ENCODE data around the gene MROH9.
"Not testable (repeated sequence)": the region's sequence is repeated elsewhere in the genome, so short reads cannot be mapped to it uniquely, and the experiment has no call there.

Gene MROH9

GRCh38 chr1:170935231-170935630 is at the start of gene MROH9:
Gene MROH9, plus strand, starts transcription at chr1:170935534. Its CDS starts 10,023 bp downstream, at chr1:170945557.
- no peak for DNase-seq (ENCODE audit: low spot score)

GRCh38 chr1:170885551-170885950 is 49.8 kb upstream of the MROH9 start:
- DNase-seq (ENCODE audit: low spot score) = no peak

- no peak for DNase-seq (ENCODE audit: low spot score)
Observed at GRCh38 chr1:170886460-170886859, 48.9 kb upstream of the MROH9 start.

DNA sequence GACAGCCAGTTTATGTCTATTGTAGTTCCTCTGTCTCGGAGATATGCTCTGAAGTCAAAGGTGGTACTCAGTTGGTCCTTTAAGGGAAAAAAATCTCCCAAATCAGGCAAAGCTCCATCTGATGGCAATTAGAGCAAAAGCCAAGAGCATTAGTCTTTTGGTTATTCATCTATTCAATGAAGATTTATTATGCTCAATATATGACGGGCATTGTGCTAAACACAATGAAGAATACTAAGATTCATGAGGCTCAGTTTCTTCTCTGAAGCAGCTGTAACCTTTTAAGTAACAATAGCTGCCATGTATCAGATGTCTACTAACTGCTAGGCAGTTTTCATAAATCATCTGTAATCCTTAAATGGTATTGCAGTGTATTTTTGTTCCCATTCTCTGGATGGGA is 47.6 kb upstream of the MROH9 start:
- DNase-seq (ENCODE audit: low spot score) = no peak

- DNase-seq (ENCODE audit: low spot score) = no peak
Observed at GRCh38 chr1:170891872-170892271, 43.5 kb upstream of the MROH9 start.

DNA sequence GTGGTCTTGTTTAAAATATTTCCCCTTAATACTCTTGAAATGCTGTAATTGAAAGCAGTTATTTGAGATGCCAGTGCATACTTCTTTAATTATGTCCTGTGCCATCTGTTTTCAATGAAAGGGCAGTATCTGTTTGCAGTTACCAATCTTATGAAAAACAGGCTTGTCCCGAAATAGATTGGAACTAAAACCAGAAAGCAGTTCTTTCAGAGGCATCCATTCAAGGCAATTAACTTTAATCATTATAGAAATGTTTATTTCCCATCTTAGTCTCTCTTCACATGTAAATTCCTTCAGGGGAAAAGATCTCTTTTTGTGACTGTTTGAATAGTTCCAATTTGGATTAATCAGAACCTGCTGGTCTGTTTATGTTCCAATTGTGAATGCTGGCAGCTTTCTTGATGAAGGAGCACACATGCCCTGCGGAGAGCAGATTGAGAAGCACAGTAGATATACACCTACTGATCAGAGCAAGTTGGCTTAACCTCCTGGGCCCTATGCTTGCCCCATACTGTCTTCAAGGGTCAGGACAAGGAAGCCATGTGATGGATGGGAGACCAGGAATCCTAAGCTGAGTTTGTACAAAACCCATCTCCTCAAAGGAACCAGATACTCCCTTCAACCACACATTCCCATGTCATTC is 41.6 kb upstream of the MROH9 start:
- DNase-seq (ENCODE audit: low spot score) = no peak

GRCh38 chr1:170903961-170904360 is 31.4 kb upstream of the MROH9 start:
- DNase-seq (ENCODE audit: low spot score) = no peak

- no peak for DNase-seq (ENCODE audit: low spot score)
Observed at GRCh38 chr1:170908942-170909341, 26.4 kb upstream of the MROH9 start.

DNA sequence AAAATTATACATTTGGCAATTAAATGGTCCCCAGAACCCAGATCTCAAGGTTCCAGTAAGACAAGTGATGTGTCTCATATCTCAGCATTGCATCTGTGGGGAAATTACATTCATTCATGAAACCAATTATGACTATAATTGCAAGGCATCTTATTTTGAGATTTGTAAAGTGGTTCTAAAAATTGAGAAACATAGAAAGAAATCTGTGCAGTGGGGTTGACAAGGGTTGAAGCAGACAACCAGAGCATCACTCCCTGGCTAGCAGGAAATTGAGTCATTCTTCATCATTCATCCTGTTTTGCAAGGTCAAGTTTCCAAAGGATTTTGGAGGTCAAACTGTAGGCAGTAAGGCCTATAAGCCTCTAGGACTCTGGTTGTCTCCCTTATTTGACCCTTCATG is 25.1 kb upstream of the MROH9 start:
- peak; percentile 49 for DNase-seq (ENCODE audit: low spot score)

- no peak for DNase-seq (ENCODE audit: low spot score)
Observed at GRCh38 chr1:170917373-170917772, 18.0 kb upstream of the MROH9 start.

DNA sequence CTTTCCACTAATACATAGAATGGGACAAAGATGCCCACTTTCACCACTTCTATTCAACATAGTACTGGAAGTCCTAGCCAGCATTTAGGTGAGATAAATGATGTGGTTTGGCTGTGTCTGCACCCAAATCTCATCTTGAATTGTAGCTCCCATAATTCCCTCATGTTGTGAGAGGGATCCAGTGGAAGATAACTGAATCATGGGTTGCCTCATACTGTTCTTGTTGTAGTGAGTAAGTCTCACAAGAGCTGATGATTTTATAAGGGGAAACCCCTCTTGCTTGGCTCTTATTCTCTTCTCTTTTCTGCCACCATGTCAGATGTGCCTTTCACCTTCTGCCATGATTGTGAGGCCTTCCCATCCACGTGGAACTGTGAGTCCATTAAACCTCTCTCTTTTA is 10.7 kb upstream of the MROH9 start:
- not testable (repeated sequence) for DNase-seq (ENCODE audit: low spot score)

DNA sequence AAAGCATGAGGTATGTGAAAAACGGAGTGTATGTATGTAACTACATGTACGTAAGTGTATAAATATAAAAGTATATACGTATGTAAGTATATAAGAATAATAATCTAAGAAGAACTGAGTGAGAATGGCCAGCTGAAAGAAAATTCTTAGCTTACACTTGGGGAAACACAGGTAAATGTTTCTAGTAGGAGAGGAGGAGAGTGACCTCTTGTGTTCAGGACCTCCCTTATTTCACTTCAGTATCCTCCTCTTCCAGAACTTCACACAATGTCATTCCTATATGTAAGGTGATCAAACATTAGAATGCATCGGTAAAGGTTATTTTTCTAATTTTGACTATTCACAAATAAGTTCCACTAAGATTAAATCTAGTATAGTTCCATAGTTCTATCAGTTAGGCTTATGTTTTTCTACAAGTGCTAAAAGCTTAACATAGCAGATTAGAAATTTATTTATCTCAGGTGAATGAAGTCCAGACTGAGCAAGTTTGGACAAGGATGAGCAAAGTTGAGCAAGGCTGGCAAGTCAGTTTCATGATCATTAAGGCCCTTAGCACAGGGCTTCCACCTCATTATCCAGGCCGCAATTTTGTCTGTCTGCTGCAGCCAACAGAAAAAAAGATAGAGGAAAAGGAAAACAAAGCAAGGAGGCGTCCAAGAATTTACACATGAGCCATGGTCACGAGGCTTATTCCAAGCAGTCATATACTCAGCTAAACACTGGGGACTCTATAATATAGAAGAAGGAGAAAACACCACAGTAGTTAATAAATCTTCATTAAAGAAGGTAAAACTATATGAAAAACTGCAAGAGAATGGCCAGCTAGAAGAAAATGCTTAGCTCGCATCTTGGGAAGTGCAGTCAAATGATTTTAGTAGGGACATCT is 7.1 kb upstream of the MROH9 start:
- DNase-seq (ENCODE audit: low spot score) = no peak

DNA sequence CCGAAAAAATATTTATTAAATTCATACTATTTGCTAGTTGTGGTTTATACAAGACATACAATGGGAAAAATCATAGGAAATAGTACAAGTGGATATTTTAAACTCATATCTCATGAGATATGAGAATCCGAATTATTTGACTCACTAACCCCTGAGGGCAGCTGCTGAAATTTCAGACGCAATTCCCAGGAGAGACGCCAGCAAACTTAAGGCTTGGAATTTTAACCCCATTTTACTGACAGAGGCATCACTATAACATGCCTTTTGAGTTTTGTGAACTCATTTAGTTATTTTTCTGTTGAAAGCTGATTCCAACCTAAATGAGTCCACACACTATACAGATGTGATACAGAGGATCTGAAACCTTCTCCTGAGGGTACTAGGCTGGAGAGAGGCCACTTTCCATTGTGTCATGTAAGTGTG is 5.9 kb upstream of the MROH9 start:
- no peak for DNase-seq (ENCODE audit: low spot score)

DNA sequence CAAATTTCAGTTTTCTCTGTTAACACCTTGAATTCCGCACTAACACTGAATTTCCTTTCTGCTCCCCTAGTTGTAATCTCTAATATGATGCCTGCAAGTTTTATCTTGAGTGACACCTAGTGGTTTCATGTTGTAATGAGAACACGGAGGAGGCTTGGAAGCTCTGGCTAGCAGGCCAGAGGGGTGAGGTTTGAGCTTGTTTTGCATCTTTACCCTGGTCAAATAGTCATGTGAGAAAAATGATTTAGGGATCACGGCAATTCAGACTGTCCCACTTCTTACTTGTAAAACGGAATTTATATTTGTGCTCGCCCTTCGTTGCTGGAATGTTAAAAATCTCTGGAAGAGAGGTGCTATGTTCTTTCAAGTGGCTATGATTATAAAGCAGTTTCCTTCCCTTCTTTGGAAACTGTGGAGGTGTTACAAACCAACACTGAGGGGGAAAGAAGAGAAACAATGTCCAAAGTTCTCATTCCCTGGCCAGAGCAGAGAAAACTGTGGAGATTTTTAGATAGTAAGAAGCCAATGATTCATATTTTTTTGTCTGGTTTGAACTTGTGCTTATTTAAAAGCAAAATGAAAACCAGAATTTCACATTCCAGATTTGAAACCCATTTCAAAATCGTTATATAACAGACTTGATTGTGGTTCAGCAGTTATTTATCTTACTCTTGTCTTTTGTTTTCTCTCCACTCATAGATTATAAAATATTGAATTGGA is 5.3 kb upstream of the MROH9 start:
- peak; percentile 73 for DNase-seq (ENCODE audit: low spot score)

GRCh38 chr1:170931650-170932049 is 3.7 kb upstream of the MROH9 start:
- no peak for DNase-seq (ENCODE audit: low spot score)

- DNase-seq (ENCODE audit: low spot score) = no peak
Observed at GRCh38 chr1:170932236-170932635, 3.1 kb upstream of the MROH9 start.

DNA sequence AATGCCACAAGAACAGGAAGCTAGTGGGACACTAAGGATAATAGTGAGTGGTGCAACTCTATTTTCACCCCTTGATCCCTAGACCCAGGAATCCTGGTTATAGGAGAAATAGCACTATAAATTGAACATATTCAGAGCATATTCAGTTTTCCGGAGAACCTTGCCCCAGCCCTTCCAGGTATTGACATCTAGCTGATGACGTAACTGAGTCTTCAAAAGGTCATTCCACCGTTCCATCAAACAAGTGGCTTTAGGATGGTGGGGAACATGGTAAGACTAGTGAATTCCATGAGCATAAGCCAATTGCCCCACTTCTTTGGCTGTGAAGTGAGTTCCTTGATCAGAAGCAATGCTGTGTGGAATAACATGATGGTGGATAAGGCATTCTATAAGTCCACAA is 2.9 kb downstream of the MROH9 start:
- no peak for DNase-seq (ENCODE audit: low spot score)

DNA sequence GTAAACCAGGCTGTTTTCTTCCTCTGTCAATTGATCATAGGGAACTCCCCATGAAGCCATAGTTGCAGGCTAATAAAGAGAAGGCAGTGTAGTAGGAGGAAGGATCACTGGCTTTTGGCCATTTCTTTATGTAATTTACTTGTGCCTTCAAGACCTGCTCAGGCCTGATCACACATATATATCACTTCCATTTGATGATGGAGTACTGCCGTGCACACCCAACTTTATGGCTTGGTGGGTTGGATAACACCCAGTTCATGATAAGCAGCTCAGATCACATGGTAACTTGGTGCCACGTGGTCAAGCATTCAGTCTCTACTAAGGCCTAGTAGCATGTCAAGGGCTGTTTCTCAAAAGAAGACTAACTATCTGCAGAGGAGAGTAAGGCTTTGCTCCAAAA is 4.1 kb downstream of the MROH9 start:
- DNase-seq (ENCODE audit: low spot score) = no peak

GRCh38 chr1:170951744-170952143 is 16.4 kb downstream of the MROH9 start:
- DNase-seq (ENCODE audit: low spot score) = not testable (repeated sequence)

DNA sequence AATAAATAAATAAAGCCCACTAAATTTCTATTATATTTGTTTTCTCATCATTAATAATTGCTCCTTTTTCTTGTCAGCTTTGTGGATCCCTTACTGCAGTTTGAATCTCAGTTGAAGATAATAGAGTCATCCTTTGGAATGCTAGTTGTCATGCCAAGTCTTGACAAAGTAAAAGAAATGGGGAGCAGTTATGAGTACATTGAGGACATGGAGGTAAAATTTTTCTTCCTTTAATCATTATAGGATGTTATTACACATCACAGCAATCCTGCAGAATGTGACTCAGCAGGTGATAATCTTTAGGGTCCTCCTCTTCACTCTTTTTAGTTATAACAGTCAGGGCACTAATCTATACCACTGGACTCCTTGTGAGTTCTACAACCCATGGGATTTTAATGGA is 24.1 kb downstream of the MROH9 start:
- DNase-seq (ENCODE audit: low spot score) = peak; percentile 13

DNA sequence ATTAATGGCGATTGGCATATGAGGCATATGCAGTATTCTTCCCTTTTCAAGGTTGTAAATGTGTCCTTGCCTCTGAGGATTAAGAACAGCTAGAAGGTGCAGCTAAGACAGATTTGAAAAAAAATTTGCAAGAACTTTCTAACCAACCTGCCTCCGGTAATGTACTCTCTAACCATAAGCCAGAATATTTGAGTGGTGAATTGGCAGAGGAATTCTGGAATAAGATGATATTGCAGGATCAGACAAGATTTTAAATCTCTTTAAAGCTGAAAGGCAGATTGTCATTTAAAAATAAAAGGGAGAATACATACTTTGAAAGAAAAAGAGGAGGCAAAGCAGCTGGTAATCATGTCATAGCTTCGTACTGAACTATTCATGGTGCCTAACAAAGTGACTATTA is 29.2 kb downstream of the MROH9 start:
- DNase-seq (ENCODE audit: low spot score) = no peak

DNA sequence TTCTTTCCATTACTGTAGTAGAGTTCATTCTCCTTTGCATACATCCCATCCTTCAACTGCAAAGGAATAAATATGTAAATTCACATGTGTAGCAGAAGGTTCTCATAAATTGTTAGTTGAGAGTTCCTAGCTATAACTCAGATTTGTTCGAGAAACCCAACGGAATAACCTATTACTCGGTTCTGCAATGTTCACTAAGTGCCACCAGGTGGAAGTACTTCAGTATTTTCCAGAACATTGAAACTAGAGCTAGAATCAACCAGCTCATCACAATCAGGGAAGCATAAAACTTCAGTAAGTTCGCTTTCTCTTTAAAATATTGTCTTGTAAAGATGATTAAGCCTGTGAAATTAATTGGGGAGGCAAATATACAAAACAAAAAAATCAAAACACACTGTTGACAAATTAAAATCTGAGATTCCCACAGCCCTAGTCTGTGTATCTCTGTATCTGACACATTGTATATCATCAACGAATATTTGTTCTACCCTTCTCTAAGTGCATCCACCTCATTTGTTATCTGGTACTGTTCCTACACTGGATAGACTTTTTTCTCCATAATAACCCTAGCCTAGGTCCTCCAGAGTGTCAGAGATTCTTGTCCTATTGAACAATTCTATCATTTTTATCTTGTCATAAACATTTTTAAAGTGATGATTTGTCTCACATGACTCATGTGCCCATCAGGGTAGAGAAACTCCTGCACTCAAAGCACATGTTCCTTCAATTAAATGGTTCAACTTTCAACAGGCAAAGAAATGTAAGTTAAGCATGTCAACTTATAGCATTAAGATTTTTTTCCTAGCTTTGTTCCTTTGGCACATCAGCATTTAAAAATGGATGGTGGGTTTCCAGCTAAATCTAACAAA is 31.9 kb downstream of the MROH9 start:
- DNase-seq (ENCODE audit: low spot score) = peak; percentile 36

Measured in AG08396 (cell line).